Measurements from ENCODE around the gene CYLD.

GRCh38 chr16:50704245-50704644, 37.6 kb upstream of the CYLD start:
- TF ChIP-seq EZH2 (IDR thresholded peaks at IDR 0.05; ENCODE audit: borderline replicate concordance, low read depth, low read length, severe bottlenecking) (no peak), CTCF (IDR thresholded peaks at IDR 0.05; ENCODE audit: extremely low read depth in 1 of 2, insufficient read depth in 1 of 2, low read depth in 1 of 2, low read length in 2 of 2) (no peak), MAX (IDR thresholded peaks at IDR 0.05; ENCODE audit: insufficient read depth, insufficient read length) (no peak)

Data from endothelial cell of umbilical vein (primary cell).